Upper lobe of left lung (tissue), 4 donors: ENCODE data around the gene CRYAB.

Source experiments
- CTCF ChIP-seq, 6 experiments: fragments of 450-650 bp in 4 of 6; fragments of 200-600 bp in 2 of 6; sonication (generic) in 2 of 6; IDR thresholded peaks; one replicate each; pipeline ENCODE4 v1.5.1; 2016 to 2019; ENCODE audit warnings: antibody characterized with exemption in 6 of 6
- EP300 ChIP-seq, 4 donors: sonication (generic); formaldehyde crosslinking; IDR thresholded peaks; one replicate each; pipeline ENCODE4 v1.5.1; 2017; ENCODE audit warnings: antibody characterized with exemption in 4 of 4, control low read depth in 2 of 4
- POLR2A ChIP-seq, 4 donors: fragments of 450-650 bp; IDR thresholded peaks; one replicate each; pipeline ENCODE4 v1.5.1; 2016 to 2017; ENCODE audit warnings: antibody characterized with exemption in 4 of 4, mild to moderate bottlenecking in 2 of 4
- POLR2AphosphoS5 ChIP-seq, 2 donors: sonication (generic); formaldehyde crosslinking; IDR thresholded peaks; one replicate each; pipeline ENCODE4 v1.5.1; 2017; ENCODE audit warnings: antibody characterized with exemption in 2 of 2

GRCh38 chr11:111908639-111909305, 2.8 kb downstream of the CRYAB start:
- TF ChIP-seq CTCF (IDR thresholded peaks at IDR 0.05) (no peak), EP300 (IDR thresholded peaks at IDR 0.05) (no peak), POLR2A (IDR thresholded peaks at IDR 0.05) (no peak), POLR2AphosphoS5 (IDR thresholded peaks at IDR 0.05) (no peak)
